ENCODE data around the gene OST4.

GRCh38 chr2:27039426-27039825, 32.0 kb downstream of the OST4 start:
- TF ChIP-seq CTCF (IDR thresholded peaks at IDR 0.05; ENCODE audit: insufficient read depth, low read depth, low read length) (no peak), EZH2 (IDR thresholded peaks at IDR 0.05; ENCODE audit: insufficient read depth, low read length) (no peak)

All from astrocyte (in vitro differentiated cells and primary cell).